ENCODE results near the gene PSMC3. TPM values are rescaled to one million over a fixed set of nuclear protein-coding genes. Genes with fewer than 3 reads are reported as not detected.
A peak's percentile ranks its signal among the peaks of the same experiment; 100 is the strongest.

PSMC3 gene
- total and polyA plus RNA-seq, 8 donors: 8.1 to 175 (median 131) TPM

DNA sequence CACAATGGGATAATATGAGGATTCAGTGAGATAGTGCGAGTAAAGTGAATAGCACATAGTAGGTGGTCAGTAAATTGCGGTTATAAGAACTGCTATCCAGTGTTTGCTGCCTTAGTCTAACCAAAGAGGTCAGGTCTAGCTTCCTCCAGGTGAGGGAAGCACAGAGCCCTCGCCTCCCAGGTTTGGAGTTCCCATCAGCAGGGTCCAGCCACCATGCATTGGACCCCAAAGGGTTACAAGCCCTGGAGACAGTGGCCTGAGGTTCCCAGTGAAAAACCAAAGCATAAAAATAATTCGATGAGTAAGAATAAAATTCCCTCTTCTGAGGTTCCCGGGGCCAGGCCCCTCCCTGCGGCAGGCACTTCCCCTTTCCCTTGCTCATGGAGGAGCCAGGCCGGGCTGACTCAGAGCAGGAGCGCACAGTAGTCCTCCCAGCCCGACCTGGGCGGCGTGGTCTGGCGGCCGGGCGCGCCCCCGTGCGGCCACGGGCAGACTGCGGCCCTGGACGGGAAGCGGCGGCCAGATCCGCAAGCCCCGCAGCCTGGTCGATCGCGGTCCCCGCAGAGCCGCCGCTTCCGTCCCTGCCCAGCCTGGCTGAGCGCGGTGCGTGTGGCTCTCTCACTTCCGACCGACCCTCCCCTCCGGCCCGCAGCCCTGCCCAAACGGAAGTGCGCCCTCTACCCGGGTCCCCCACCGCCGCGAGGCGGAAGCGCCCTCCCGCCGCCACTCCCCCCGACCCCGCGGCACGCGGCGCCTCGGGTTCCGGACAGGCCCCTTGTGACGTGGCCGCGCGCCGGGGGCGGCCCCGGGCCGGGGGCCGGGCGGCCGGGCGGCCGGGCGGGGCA, 18.3 kb downstream of the PSMC3 start, which contains the start of gene SLC39A13:
SLC39A13 (plus strand) TSS at position 845 of the 845 bp plus-strand sequence. CDS start 1,505 bp downstream, outside the sequence.
- TF ChIP-seq POLR2AphosphoS5 (IDR thresholded peaks at IDR 0.05): peak; percentile 63 to 98 (median 95)
- peak in 1 of 4 donors; percentile 56 for TF ChIP-seq POLR2A (IDR thresholded peaks at IDR 0.05)
- TF ChIP-seq, protein P1, sequence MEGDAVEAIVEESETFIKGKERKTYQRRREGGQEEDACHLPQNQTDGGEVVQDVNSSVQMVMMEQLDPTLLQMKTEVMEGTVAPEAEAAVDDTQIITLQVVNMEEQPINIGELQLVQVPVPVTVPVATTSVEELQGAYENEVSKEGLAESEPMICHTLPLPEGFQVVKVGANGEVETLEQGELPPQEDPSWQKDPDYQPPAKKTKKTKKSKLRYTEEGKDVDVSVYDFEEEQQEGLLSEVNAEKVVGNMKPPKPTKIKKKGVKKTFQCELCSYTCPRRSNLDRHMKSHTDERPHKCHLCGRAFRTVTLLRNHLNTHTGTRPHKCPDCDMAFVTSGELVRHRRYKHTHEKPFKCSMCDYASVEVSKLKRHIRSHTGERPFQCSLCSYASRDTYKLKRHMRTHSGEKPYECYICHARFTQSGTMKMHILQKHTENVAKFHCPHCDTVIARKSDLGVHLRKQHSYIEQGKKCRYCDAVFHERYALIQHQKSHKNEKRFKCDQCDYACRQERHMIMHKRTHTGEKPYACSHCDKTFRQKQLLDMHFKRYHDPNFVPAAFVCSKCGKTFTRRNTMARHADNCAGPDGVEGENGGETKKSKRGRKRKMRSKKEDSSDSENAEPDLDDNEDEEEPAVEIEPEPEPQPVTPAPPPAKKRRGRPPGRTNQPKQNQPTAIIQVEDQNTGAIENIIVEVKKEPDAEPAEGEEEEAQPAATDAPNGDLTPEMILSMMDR (IDR thresholded peaks at IDR 0.05): peak in 5 of 7 experiments; percentile 38 to 88 (median 71)
- no peak for TF ChIP-seq EP300 (IDR thresholded peaks at IDR 0.05)
- intact Hi-C loops (cut with DNase I; ENCODE audit: low total_unique reads): no loop called here
- peak within 1 kb of the TSS; percentile 93 to 97 (median 95) for H3K27ac ChIP-seq
- peaks cover 27 to 50% (median 39%) of the 10 kb centered on the region in 4 donors for H3K4me1 ChIP-seq
- peaks cover 4 to 29% (median 26%) of the 10 kb centered on the region in 4 donors for H3K36me3 ChIP-seq
- H3K27me3 ChIP-seq: no peaks in the 10 kb centered on the region
- H3K9me3 ChIP-seq: no peaks in the 10 kb centered on the region
- DNase-seq: peak; percentile 95 to 98
- peak within 1 kb of the TSS; percentile 74 to 85 (median 77) for H3K4me3 ChIP-seq
- WGBS, 5 donors: 1 to 4% (median 1%) methylated on average over 24 to 70 of the region's 70 CpGs

DNA sequence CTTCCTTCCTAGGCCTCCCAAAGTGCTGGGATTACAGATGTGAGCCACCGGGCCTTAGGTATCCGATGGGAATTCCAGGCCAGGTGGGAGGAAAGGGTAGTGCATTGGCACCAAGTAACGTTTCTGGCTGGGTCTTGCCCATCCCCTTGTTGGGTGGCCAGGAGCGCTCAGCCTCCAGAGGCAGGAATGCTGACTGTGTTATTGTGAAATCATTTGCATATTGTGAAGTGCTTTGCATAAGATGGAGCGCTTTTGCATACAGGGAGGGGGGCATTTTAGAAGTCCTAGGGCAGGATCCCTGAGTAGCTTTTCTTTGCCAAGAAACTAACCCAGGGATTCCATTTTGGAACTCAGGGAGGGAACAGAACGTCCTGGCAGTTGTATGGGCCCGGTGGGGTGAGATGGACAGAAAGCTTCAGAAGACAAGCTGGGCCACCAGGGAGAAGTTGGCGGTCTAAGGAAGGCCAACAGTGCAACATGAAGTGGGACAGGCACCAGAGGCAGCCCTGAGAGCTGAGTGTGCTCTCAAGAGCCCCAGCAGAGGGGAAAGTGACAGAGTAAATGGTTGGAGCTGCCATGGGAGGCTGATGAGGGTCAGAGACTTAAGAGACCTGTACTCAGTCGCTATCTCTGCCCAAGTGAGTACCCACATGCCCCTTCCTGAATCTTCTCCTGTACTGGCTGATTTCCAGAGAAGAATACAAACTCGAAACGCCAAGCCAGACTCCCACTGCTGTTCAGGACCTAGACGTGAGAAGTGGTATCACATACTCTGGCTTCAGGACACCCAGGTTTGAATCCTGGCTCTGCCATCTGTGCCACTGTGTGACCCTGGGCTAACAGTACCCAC, 19.1 kb downstream of the PSMC3 start:
- peaks cover 3 to 23% (median 21%) of the 10 kb centered on the region in 4 donors for H3K36me3 ChIP-seq
- 46 to 60% (median 56%) methylated on average over 12 of the region's 12 CpGs for WGBS, 5 donors
- no peaks in the 10 kb centered on the region for H3K27me3 ChIP-seq
- intact Hi-C loops (cut with DNase I; ENCODE audit: low total_unique reads): no loop called here
- peak in 1 of 2 donors; percentile 21 for DNase-seq
- peak overlapping the region; percentile 90 to 97 (median 95) for H3K27ac ChIP-seq
- no peak for TF ChIP-seq EP300 (IDR thresholded peaks at IDR 0.05)
- TF ChIP-seq, protein P1 (IDR thresholded peaks at IDR 0.05): no peak
- no peak for TF ChIP-seq POLR2A (IDR thresholded peaks at IDR 0.05)
- no peak for TF ChIP-seq POLR2AphosphoS5 (IDR thresholded peaks at IDR 0.05)
- peak overlapping the region; percentile 74 to 85 (median 77) for H3K4me3 ChIP-seq
- H3K4me1 ChIP-seq: peaks cover 27 to 47% (median 37%) of the 10 kb centered on the region in 4 donors
- H3K9me3 ChIP-seq: no peaks in the 10 kb centered on the region

DNA sequence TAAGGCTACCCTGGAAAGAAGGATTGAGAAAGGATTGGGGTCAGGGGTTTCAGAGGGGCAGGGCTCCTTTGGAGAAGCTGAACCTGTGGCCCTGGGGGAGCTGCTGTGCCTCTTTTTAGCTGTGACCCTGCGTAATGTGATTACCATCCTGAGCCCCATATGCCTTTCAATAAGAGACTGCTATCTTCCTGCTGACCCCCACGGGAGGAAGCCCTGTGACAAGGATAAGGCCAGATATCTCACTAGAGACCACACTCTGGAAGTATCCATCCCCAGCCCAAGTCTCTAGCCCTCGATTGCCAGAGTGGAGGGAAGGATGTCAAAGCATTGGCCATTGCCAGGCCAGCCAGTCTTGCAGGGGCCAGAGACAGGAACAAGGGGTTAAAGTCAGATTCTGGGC, 22.7 kb downstream of the PSMC3 start:
- WGBS, 5 donors: 69 to 81% (median 75%) methylated on average over 3 of the region's 3 CpGs
- intact Hi-C loops (cut with DNase I; ENCODE audit: low total_unique reads): no loop called here
- Histone ChIP-seq H3K4me1 (peaks cover 22 to 34% (median 29%) of the 10 kb centered on the region in 4 donors), H3K36me3 (no peaks in the 10 kb centered on the region), H3K27me3 (no peaks in the 10 kb centered on the region), H3K9me3 (no peaks in the 10 kb centered on the region), H3K4me3 (no peak overlapping the region), H3K27ac (no peak overlapping the region)
- no peak for TF ChIP-seq POLR2AphosphoS5 (IDR thresholded peaks at IDR 0.05)
- no peak for TF ChIP-seq EP300 (IDR thresholded peaks at IDR 0.05)
- TF ChIP-seq, protein P1 (IDR thresholded peaks at IDR 0.05): no peak
- no peak for DNase-seq

DNA sequence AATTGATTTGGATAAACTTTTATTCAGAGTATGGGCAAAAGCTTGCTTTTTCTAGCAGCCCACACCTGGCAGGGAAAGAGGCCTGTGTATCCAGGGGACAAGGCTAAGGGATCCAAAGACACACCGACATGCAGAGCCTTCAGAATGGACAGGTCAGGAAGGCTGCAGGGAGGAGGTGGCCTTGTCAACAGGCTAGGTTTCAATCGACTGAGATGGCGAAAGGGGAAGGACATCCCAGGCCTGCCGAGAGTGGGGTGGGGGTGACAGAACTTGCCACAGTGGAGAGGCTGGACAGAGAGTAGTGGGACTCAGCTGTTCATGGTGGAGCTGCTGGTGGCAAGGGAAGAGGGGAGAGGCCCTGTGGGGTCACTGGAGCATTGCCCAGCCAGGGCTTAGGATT, 23.1 kb downstream of the PSMC3 start:
- no peaks in the 10 kb centered on the region for H3K36me3 ChIP-seq
- H3K4me1 ChIP-seq: peaks cover 22 to 34% (median 29%) of the 10 kb centered on the region in 4 donors
- no peak overlapping the region for H3K4me3 ChIP-seq
- WGBS, 5 donors: 52 to 85% (median 83%) methylated on average over 4 of the region's 4 CpGs
- no peak for DNase-seq
- H3K27me3 ChIP-seq: no peaks in the 10 kb centered on the region
- H3K9me3 ChIP-seq: no peaks in the 10 kb centered on the region
- intact Hi-C loops (cut with DNase I; ENCODE audit: low total_unique reads): no loop called here
- no peak overlapping the region for H3K27ac ChIP-seq
- TF ChIP-seq, protein P1 (IDR thresholded peaks at IDR 0.05): no peak
- TF ChIP-seq EP300 (IDR thresholded peaks at IDR 0.05): no peak
- no peak for TF ChIP-seq POLR2A (IDR thresholded peaks at IDR 0.05)
- no peak for TF ChIP-seq POLR2AphosphoS5 (IDR thresholded peaks at IDR 0.05)

Measured in stomach (tissue), 9 donors.